ENCODE measurements around the gene CSNK1D. TPM values are rescaled to one million over a fixed set of nuclear protein-coding genes. Genes with fewer than 3 reads are reported as not detected.
A peak's percentile ranks its signal among the peaks of the same experiment; 100 is the strongest.

Gene CSNK1D
- polyA plus RNA-seq, 6 donors from 2014 or later = 27.7 to 78.6 (median 63.4) TPM

DNA sequence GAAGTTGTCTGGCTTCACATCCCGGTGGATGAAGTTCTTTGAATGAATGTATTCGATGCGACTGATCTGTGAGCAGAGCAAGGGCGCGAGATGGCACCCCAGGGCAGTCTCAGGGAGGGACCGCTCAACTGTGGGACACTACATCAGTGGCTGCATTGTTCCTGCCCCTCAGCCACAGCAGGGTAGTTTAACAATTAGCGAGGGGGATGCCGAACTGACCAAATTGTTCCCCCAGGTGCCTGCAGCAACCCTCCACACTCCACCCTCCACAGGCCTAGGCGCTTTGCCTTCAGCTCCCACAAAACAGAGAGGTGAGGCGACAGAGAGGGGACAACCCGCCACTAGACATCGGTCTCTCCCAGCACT lies 20.3 kb downstream of the CSNK1D start:
- DNase-seq (no peak), ATAC-seq (ENCODE audit: low read depth in 2 of 2) (no peak)
- H3K9me3 Mint-ChIP-seq = no peaks in the 10 kb centered on the region
- H3K4me3 Mint-ChIP-seq = no peak overlapping the region
- H3K4me1 Mint-ChIP-seq = peaks cover 0 to 5% (median 1%) of the 10 kb centered on the region in 3 donors
- peak overlapping the region in 3 of 6 donors; percentile 32 to 39 (median 38) for H3K27ac Mint-ChIP-seq
- H3K36me3 Mint-ChIP-seq = peaks cover 4 to 20% of the 10 kb centered on the region in 2 donors
- no peaks in the 10 kb centered on the region for H3K27me3 Mint-ChIP-seq

DNA sequence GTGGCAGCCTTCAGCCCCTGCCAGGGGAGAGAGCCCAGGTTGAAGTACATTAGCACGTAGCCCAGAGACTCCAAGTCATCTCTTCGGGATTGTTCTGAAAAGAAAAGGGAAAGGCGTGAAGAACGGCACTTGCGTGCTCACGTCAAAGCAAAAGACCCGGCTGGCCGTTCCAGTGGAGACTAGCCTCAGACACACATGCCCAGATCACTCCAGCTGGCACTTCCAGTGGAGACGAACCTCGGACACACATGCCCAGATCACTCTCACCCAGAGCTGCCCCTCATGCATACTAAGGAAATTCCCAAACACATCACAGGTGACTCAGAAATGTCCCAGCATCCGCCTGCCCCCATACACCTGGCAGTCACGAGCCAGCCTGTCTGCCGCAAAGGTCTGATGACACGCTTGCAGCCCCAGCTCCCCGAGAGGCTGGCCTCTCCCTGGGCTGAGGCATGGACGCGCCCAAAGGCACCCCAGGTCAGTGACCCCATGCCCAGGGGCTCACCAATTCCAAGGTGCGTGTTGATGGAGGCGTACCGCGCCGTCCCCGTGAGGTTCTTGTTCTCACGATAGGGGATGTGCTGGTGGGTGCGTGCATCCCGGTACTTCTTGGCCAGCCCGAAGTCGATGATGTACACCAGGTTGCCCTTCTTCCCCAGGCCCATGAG lies 20.9 kb downstream of the CSNK1D start:
- ATAC-seq (ENCODE audit: low read depth in 2 of 2) = no peak
- peaks cover 4 to 24% of the 10 kb centered on the region in 2 donors for H3K36me3 Mint-ChIP-seq
- no peak for DNase-seq
- H3K4me1 Mint-ChIP-seq = peaks cover 0 to 6% (median 5%) of the 10 kb centered on the region in 3 donors
- no peaks in the 10 kb centered on the region for H3K9me3 Mint-ChIP-seq
- H3K27ac Mint-ChIP-seq = peak overlapping the region in 3 of 6 donors; percentile 39 to 81 (median 72)
- H3K27me3 Mint-ChIP-seq = no peaks in the 10 kb centered on the region
- H3K4me3 Mint-ChIP-seq = no peak overlapping the region

DNA sequence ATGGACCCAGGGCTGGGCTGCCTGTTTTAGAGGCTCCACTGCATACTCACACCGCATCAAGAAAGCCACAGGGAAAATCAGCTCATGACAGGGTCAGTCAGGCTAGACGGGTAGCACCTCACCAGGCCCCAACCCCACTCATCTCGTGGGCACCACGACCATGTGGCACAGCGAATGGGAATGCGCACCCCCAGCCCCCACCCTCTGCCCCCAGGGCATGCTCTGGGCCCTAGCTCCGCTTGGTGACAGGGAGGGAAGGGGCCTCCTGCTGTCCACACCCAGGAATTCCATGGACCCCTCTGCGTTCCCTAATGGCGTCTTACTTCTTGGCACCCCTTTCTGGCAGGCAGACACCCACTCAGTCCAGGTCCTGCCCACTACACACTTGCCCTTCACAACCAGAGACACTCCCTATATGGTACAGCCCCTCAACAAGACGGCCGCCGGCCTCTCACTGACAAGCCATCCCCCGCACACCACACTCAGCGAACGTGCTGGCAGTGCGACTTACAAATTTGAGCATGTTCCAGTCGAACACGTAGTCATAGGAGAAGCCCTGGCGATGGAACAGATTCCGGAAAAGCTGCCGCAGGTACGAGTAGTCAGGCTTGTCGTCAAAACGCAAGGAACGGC lies 22.5 kb downstream of the CSNK1D start:
- H3K4me3 Mint-ChIP-seq = no peak overlapping the region
- DNase-seq (no peak), ATAC-seq (ENCODE audit: low read depth in 2 of 2) (no peak)
- peaks cover 5 to 17% (median 14%) of the 10 kb centered on the region in 3 donors for H3K4me1 Mint-ChIP-seq
- H3K36me3 Mint-ChIP-seq = peaks cover 4 to 19% of the 10 kb centered on the region in 2 donors
- H3K9me3 Mint-ChIP-seq = no peaks in the 10 kb centered on the region
- H3K27me3 Mint-ChIP-seq = no peaks in the 10 kb centered on the region
- H3K27ac Mint-ChIP-seq = peak overlapping the region in 2 of 6 donors; percentile 70 to 81

- Mint-ChIP-seq H3K4me3 (peak overlapping the region in 2 of 8 donors; percentile 29 to 62), H3K27ac (no peak overlapping the region), H3K27me3 (no peaks in the 10 kb centered on the region), H3K36me3 (peaks cover 0 to 25% of the 10 kb centered on the region in 2 donors), H3K9me3 (no peaks in the 10 kb centered on the region), H3K4me1 (peaks cover 5 to 17% (median 15%) of the 10 kb centered on the region in 3 donors)
- no peak for DNase-seq
- no peak for ATAC-seq (ENCODE audit: low read depth in 2 of 2)
Measured at GRCh38 chr17:82249896-82250581, 23.5 kb downstream of the CSNK1D start.

DNA sequence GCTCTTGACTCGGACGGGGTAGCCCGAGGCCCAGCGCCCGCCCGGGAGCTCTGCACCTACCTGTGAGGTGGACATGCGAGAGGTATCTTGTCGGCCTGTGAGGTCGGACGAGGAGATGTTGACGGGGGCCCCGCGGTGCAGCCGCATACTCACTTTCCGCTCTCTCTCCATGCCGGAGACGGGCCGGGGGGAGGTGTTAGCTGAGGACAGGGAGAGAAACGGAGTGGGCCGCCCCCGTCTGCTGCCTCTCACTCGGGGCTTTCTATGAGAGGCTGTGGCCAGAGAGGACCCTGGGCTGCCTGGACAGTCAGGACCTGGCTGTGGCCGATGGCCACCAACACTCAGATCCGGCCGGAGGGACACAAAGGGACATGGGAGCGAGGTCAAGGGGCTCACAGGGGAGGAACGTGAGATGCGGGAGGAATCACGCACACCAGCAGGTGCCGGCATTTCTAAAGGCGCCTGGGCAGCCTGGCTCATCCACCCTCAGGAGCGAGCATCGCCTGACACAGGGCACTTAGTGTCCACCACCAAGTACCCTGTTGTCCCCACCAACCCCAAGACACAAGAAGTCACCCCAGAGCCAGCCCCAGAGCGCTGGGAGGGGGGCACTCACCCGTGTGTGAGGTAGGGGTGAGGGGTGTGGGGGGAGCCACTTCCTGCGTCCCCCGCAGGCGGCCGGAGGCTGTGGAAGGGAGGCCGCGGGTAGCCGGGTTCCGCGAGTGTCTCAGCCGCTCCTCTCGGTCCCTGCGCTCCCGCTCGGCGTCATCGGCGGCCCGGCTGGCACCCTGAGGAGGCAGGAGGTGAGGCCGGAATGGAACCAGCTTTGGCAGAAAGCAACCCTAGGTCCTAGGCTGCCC lies 24.5 kb downstream of the CSNK1D start:
- H3K27ac Mint-ChIP-seq = peak overlapping the region in 1 of 6 donors; percentile 70
- peaks cover 5 to 35% of the 10 kb centered on the region in 2 donors for H3K36me3 Mint-ChIP-seq
- no peak overlapping the region for H3K4me3 Mint-ChIP-seq
- no peaks in the 10 kb centered on the region for H3K27me3 Mint-ChIP-seq
- no peak for DNase-seq
- peaks cover 8 to 23% (median 22%) of the 10 kb centered on the region in 3 donors for H3K4me1 Mint-ChIP-seq
- no peak for ATAC-seq (ENCODE audit: low read depth in 2 of 2)
- no peaks in the 10 kb centered on the region for H3K9me3 Mint-ChIP-seq

- DNase-seq (no peak), ATAC-seq (ENCODE audit: low read depth in 2 of 2) (no peak)
- H3K27ac Mint-ChIP-seq = peak overlapping the region; percentile 33 to 95 (median 65)
- peaks cover 10 to 27% (median 22%) of the 10 kb centered on the region in 3 donors for H3K4me1 Mint-ChIP-seq
- H3K4me3 Mint-ChIP-seq = peak overlapping the region in 1 of 8 donors; percentile 7
- H3K9me3 Mint-ChIP-seq = no peaks in the 10 kb centered on the region
- peaks cover 8 to 39% of the 10 kb centered on the region in 2 donors for H3K36me3 Mint-ChIP-seq
- no peaks in the 10 kb centered on the region for H3K27me3 Mint-ChIP-seq
Measured at GRCh38 chr17:82247856-82248671, 25.4 kb downstream of the CSNK1D start.

GRCh38 chr17:82247182-82247823 lies 26.2 kb downstream of the CSNK1D start:
- H3K27ac Mint-ChIP-seq = peak overlapping the region in 5 of 6 donors; percentile 38 to 95 (median 62)
- no peaks in the 10 kb centered on the region for H3K27me3 Mint-ChIP-seq
- peaks cover 14 to 29% (median 25%) of the 10 kb centered on the region in 3 donors for H3K4me1 Mint-ChIP-seq
- peaks cover 8 to 39% of the 10 kb centered on the region in 2 donors for H3K36me3 Mint-ChIP-seq
- ATAC-seq (ENCODE audit: low read depth in 2 of 2) = no peak
- peak overlapping the region in 1 of 8 donors; percentile 7 for H3K4me3 Mint-ChIP-seq
- DNase-seq = no peak
- no peaks in the 10 kb centered on the region for H3K9me3 Mint-ChIP-seq

- Mint-ChIP-seq H3K4me1 (peaks cover 17 to 31% (median 30%) of the 10 kb centered on the region in 3 donors), H3K27ac (peak overlapping the region; percentile 49 to 98 (median 72)), H3K27me3 (no peaks in the 10 kb centered on the region), H3K36me3 (peaks cover 8 to 39% of the 10 kb centered on the region in 2 donors), H3K4me3 (peak overlapping the region in 2 of 8 donors; percentile 7 to 40), H3K9me3 (no peaks in the 10 kb centered on the region)
- ATAC-seq (ENCODE audit: low read depth in 2 of 2) (no peak), DNase-seq (no peak)
Measured at GRCh38 chr17:82246365-82247181, 26.9 kb downstream of the CSNK1D start.

DNA sequence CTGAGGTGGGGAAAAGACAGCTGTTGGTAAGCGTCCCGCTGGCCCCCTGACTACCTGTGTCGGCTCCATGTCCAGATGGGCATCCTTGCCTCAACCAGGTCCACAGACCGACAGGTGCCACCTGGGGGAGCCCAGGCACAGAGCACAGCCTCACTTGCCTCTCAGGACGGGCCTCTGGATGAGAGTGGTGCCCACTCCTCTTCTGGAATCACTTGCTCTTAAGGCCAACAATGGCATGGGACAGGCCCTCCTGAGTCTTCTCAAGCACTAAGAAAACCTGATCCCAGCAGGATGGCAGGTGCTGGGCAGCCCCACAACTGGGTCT lies 27.5 kb downstream of the CSNK1D start:
- Mint-ChIP-seq H3K9me3 (no peaks in the 10 kb centered on the region), H3K36me3 (peaks cover 8 to 36% of the 10 kb centered on the region in 2 donors), H3K27ac (peak overlapping the region in 3 of 6 donors; percentile 70 to 80 (median 73)), H3K4me1 (peaks cover 20 to 35% (median 34%) of the 10 kb centered on the region in 3 donors), H3K27me3 (no peaks in the 10 kb centered on the region), H3K4me3 (no peak overlapping the region)
- ATAC-seq (ENCODE audit: low read depth in 2 of 2) (no peak), DNase-seq (no peak)

- no peak for DNase-seq
- Mint-ChIP-seq H3K4me1 (peaks cover 23 to 40% (median 39%) of the 10 kb centered on the region in 3 donors), H3K27ac (peak overlapping the region in 3 of 6 donors; percentile 38 to 87 (median 51)), H3K36me3 (peaks cover 8 to 32% of the 10 kb centered on the region in 2 donors), H3K27me3 (no peaks in the 10 kb centered on the region), H3K9me3 (no peaks in the 10 kb centered on the region), H3K4me3 (peak overlapping the region in 1 of 8 donors; percentile 9)
- ATAC-seq (ENCODE audit: low read depth in 2 of 2) = no peak
Measured at GRCh38 chr17:82245134-82246039, 28.1 kb downstream of the CSNK1D start.

Data from naive B cell (primary cell).